Suppressor macrophage treated with lipopolysaccharide for 1 hour (primary cell): ENCODE data around the gene SFXN5.

Experiments
- DNase-seq, 3 donors: peaks; one replicate each; pipeline ENCODE4 v3.0.0-alpha.2; 2020 to 2022

SFXN5 gene

DNA sequence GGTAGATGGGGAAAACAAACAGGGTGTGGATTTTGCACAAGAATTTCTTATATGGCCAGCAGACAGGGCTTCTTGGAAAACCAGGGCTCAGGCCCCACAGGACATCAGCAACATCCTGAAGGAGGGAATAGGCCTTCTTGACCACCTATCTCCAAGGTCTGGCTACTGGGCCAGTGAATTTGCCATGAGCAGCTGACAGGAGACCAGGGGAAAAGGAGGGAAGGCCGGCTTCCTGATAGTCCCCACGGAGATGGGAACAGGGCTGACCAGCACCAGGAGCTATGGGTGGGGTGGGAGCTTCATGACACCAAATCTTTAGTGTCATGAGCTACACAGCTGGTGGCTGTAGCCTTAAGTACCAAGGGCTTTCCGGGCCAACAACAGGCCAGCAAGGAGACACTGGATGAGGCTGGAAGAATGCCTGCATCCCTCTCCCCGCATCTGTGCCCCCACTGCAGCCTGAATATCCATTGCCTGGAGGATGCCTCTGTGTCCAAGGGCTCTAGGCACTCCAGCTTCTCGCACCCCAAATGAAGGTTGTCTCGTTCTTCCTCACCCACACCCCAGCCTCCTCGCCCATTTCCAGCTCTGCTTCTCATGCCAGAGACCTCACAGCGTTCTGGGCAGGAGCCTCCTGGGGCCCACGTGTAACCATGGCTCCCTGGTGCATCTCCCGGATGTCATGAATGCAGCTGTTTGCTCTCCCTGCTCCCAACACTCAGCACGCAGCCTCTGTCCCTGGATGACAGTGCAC, 79.4 kb downstream of the SFXN5 start:
- DNase-seq, result no peak

DNA sequence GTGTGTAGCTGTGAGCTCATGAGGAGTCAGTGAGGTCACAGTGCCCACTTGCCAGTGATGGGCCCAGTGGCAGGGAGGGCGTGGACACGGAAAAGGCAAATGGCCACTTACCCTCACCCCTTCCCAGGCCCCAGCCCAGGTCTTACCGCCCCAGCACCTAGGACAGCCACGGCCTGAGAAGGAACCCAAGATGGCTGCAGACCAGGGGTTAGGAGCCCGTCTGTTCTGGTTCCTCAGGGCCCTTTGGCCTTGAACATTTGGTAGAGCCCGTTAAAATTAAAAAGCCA, 80.1 kb downstream of the SFXN5 start:
- no peak for DNase-seq

DNA sequence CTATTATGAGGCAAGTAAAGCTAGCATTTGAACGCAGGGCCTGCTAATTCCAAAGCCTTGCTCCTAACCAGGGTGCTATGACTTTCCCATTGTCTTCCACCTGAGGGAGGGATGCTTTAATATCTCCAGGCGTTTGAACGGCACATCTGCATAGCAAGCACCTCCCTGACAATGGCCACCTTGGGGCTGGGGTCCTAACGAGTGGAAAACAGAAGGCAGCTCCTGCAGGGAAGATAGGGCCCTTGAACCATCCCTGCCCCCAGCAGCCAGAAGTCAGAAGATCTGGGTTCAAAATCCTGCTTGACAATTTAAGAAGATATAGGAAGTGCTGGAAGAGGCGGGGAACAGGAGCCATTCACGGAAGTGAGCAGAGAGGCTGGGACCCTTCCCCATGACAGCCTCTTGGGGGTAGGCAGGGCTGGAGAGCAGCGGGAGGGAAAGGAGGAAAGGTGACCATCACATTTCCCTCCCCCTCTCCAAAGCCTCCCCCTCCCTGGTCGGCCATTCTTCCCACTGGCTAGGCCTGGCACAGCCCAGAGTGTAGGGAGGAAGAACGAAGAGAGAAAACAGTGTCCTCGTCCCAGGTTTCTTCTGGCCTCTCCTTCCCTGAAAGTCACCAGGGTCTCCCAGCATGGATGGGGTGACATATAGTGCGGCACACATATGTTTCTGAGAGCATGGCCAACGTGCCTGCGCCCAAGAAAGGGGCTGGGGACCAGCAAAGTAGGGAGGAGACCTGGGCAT, 80.6 kb downstream of the SFXN5 start:
- DNase-seq, result no peak

- DNase-seq, result no peak
Measured at GRCh38 chr2:72989770-72990556, 81.5 kb downstream of the SFXN5 start.

DNA sequence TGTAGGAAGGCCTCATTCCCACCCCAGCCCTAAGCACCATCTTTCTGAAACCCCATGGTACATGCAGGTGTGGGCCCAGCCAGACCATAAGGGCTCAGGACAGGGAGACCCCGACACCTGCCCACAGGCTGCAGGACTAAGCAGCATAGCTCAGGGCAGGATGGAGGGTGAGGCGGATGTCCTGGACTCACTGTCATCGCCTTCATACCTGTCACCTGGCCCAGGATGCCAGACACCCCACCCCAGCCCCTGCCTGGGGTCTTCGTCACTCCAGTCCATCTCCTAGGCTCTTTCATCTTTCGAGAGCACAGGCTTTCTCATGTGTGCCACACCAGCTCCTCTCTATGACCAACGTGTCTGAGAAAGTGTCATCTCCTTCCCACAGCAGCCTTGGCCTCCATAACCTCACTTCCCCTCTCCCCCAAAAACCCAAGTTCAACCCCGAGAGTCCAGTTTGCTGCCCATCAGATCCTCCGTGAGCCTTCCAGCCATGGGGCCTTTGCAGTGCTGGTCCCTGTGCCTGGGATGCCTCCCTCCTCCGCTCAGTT, 82.7 kb downstream of the SFXN5 start:
- no peak for DNase-seq

- no peak for DNase-seq
Measured at GRCh38 chr2:72988041-72988440, 83.5 kb downstream of the SFXN5 start.

DNA sequence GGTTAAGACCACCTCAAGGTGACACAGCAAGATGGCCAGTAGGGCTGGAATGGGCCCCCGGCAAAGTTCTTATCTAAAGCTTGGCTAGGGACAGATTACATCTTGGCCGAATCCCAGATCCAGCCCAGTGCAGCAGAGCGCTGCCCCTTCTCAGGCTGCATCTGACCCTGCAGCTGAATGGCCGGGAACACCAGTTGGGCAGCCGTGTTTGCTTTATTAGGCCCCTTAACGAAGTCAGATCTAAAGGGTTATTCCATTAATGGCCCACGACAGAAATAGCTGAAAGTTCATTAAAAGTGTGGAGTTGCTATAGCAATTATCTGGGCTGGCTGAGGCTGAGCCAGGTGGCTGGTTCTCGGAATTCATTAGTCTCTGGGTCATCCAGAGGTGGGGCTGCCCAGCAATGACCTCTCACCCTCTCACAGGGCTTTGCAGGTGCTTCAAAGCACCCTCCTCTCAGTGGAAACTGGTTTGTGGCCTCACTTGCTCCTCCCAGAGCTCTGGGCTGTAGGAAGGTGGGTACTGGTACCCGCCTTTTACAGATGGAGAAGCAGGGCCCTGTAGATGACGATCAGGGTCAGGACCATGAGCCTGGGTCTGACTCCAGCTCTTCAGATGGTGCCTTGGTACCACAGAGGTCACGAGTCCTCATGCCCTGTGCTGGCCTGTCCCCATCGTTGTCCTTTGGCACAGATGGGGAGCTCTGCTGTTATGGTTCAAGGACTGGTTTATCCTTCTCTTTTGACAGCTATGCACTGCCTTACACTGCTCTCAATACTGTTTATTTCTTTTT, 85.4 kb downstream of the SFXN5 start:
- DNase-seq, result no peak

DNA sequence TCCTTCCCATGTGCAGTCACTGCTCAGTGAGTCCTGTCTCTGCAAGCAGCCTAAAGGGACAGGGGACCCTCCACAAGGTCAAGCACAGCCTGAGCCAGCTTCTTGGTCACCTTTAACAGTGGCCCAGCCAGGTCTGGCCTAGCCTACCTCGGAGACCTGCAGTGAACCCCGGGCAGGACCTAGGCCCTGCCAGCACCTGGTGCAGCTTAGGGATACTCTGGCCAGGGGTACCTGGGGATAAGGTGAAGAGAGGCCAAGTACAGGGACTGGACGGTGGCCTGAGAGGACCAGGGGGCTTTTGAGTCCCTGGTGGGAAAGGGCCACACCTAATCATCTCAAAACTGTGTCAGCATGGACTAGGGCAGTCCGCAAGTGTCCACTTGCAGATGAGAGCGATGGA, 86.4 kb downstream of the SFXN5 start:
- no peak for DNase-seq

GRCh38 chr2:72984172-72984671, 87.3 kb downstream of the SFXN5 start:
- DNase-seq, result no peak

- no peak for DNase-seq
Measured at GRCh38 chr2:72983500-72984161, 87.9 kb downstream of the SFXN5 start.

- no peak for DNase-seq
Measured at GRCh38 chr2:72982781-72983499, 88.6 kb downstream of the SFXN5 start.

GRCh38 chr2:72982219-72982618, 89.3 kb downstream of the SFXN5 start:
- no peak for DNase-seq

DNA sequence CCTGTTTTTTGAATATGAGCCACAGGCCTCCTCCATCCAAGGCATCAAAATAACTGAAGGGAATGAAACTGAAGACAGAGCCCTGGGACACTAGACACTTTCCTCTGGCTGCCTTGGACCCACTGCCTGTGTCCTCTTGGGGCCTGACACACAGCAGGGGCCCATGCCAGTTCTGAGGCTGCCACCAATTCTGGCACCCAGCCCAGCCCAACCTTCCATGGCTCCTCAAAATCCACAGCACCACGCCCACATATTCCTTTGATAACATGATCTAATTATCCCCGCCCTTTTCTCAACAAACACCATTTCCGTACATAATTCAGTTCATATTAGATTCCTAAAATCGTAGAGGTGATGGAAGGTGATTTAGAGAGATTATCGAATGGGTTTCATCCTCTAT, 90.0 kb downstream of the SFXN5 start:
- no peak for DNase-seq

GRCh38 chr2:72980535-72981217, 90.8 kb downstream of the SFXN5 start:
- no peak for DNase-seq

DNA sequence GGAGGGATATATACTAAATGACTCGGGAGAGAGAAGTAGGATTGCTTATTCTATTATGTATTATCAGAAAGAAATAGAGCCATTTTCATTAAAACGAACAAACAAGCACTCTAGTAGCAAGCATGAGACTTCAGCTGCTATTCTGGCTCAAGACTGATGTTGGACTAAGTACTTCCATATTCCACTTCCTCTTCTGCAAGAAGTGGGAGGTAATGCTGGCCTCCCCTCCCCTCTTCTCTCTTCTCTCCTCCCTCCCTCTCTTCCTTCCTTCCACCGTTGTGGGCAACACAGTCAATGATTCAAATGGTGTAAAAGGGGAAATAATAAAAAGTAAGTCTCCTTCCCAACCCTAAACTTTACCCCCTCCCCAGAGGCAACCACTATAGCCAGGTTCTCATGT, 91.6 kb downstream of the SFXN5 start:
- DNase-seq, result peak; percentile 65 to 75 (median 67)

- DNase-seq, result no peak
Measured at GRCh38 chr2:72975017-72975416, 96.5 kb downstream of the SFXN5 start.

GRCh38 chr2:72974436-72974754, 97.1 kb downstream of the SFXN5 start:
- no peak for DNase-seq

DNA sequence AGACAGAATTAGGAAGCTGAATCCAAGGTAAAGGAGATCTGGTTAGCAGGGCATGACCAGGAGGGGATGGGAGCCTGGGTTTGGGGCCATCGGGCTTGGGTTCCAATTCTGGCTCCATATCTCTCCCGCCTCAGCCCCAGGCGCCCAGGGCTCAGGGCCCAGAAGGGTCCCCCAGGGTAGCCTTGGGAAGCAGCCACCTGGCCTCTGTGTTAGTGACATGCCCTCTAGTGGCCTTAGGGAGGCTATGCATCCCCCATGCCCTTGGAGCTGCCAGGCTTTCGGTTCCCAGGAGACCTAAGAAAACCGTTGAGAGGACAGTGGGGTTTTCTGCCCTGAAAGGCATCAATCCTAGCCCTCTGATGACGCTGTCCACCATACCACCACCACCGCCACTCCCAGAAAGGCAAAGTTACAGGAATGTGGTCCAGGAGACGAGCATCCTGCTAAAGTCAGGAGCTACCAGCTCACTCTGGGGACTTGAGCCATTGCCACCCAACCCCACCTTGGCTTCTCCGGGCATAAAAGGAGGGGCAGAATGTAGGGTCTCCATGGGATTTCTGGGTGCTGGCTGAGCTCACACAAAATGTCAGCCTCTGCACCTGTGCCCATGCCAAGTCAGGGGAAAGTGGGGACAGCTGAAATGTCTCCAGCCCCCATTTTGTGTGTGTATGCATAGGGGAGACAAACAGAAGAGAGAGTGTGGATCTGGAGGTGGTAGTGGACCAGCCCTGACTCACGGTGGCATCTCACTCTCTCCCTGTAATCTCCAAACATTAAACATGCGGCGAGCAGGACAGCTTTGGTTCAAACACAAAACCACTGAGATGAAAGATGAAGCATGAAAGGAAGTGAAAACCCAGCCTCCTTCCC, 97.7 kb downstream of the SFXN5 start:
- peak; percentile 63 to 79 (median 73) for DNase-seq

- DNase-seq, result no peak
Measured at GRCh38 chr2:72973137-72973535, 98.4 kb downstream of the SFXN5 start.
